DOHH2 (cell line): ENCODE results near the gene IGFL4.

ENCODE experiments used
- H3F3A ChIP-seq: fragments of 200-600 bp; sonication (generic), shearing (Covaris generic); 2 replicates; pipeline ENCODE4 v1.6.0; 2016; ENCODE audit warnings: antibody characterized with exemption, mild to moderate bottlenecking; ENCODE audit not compliant: control insufficient read depth, insufficient read depth
- H3K27ac ChIP-seq: fragments of 200-600 bp; sonication (generic); 2 replicates; pipeline ENCODE4 v1.5.1; 2014; ENCODE audit warnings: low read depth, mild to moderate bottlenecking, low read length, moderate library complexity
- H3K27me3 ChIP-seq: fragments of 200-600 bp; sonication (generic); 2 replicates; pipeline ENCODE4 v1.6.1; 2014; ENCODE audit warnings: mild to moderate bottlenecking, low read length, mixed read lengths; ENCODE audit not compliant: control insufficient read depth
- H3K36me3 ChIP-seq: fragments of 200-600 bp; sonication (generic); 2 replicates; pipeline ENCODE4 v1.6.1; 2014; ENCODE audit warnings: mild to moderate bottlenecking, low read length, moderate library complexity, mixed read lengths; ENCODE audit not compliant: control insufficient read depth
- H3K4me1 ChIP-seq: fragments of 200-600 bp; sonication (generic); 2 replicates; pipeline ENCODE4 v1.6.1; 2014; ENCODE audit warnings: mild to moderate bottlenecking, low read length, mixed read lengths; ENCODE audit not compliant: control insufficient read depth
- H3K4me2 ChIP-seq: fragments of 200-600 bp; sonication (generic); 2 replicates; pipeline ENCODE4 v1.6.0; 2014; ENCODE audit warnings: mild to moderate bottlenecking, low read length, moderate library complexity
- H3K4me3 ChIP-seq: fragments of 200-600 bp; sonication (generic); 2 replicates; pipeline ENCODE4 v1.5.1; 2014; ENCODE audit warnings: mild to moderate bottlenecking, low read length, mixed read lengths
- H3K79me2 ChIP-seq: fragments of 200-600 bp; sonication (generic); 2 replicates; pipeline ENCODE4 v1.6.1; 2014; ENCODE audit warnings: mild to moderate bottlenecking, low read length, mixed read lengths; ENCODE audit not compliant: control insufficient read depth
- H3K9me2 ChIP-seq: fragments of 200-600 bp; sonication (generic); replicated peaks from 2 replicates; pipeline ENCODE4 v1.6.1; 2014; ENCODE audit warnings: mild to moderate bottlenecking, low read length, mixed read lengths; ENCODE audit not compliant: control insufficient read depth
- H3K9me3 ChIP-seq: fragments of 200-600 bp; sonication (generic); 2 replicates; pipeline ENCODE4 v1.6.1; 2014; ENCODE audit warnings: antibody characterized with exemption, low read length, mixed read lengths; ENCODE audit not compliant: control insufficient read depth, insufficient read depth
- H4K20me1 ChIP-seq: fragments of 200-600 bp; sonication (generic); 2 replicates; pipeline ENCODE4 v1.6.0; 2014; ENCODE audit warnings: low read depth, mild to moderate bottlenecking, antibody characterized with exemption, low read length, moderate library complexity; ENCODE audit not compliant: control insufficient read depth, insufficient read depth
- CTCF ChIP-seq: fragments of 200-600 bp; sonication (generic); IDR thresholded peaks from one replicate; pipeline ENCODE4 v1.5.1; 2014; ENCODE audit warnings: antibody characterized with exemption, mild to moderate bottlenecking, low read depth, low read length; ENCODE audit not compliant: poor library complexity, severe bottlenecking
- EZH2phosphoT487 ChIP-seq: fragments of 200-600 bp; sonication (generic); IDR thresholded peaks from 2 replicates; pipeline ENCODE4 v1.6.1; 2017; ENCODE audit warnings: borderline replicate concordance, mild to moderate bottlenecking, antibody characterized with exemption, low read length, moderate library complexity, mixed read lengths

Gene IGFL4

DNA sequence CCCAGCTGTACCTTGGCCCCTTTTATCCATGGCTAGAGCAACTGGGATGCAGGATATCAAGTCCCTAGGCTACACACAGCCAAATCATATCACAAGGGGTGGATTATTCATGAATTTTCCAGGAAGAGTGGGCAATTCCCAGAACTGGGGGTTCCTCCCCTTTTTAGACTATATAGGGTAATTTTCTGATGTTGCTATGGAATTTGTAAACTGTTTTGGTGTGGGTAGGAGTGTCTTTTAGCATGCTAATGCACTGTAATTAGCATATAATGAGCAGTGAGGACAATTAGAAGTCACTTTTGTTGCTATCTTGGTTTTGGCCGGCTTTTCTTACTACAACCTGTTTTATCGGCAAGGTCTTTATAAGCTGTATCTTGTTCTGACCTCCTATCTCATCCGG, 18.0 kb upstream of the IGFL4 start:
- Histone ChIP-seq H3K27ac (no peak overlapping the region), H3K4me3 (no peak overlapping the region), H3K9me2 (no peaks in the 10 kb centered on the region), H3K4me1 (no peaks in the 10 kb centered on the region), H3K36me3 (no peaks in the 10 kb centered on the region), H3K4me2 (no peak overlapping the region), H3K9me3 (0 out of 2 replicates have a peak, but pooled peaks cover 3% of the 10 kb centered on the region), H3K79me2 (no peaks in the 10 kb centered on the region), H3K27me3 (peaks cover 17% of the 10 kb centered on the region), H4K20me1 (no peaks in the 10 kb centered on the region), H3F3A (no peaks in the 10 kb centered on the region)
- TF ChIP-seq EZH2phosphoT487 (no peak), CTCF (no peak)

DNA sequence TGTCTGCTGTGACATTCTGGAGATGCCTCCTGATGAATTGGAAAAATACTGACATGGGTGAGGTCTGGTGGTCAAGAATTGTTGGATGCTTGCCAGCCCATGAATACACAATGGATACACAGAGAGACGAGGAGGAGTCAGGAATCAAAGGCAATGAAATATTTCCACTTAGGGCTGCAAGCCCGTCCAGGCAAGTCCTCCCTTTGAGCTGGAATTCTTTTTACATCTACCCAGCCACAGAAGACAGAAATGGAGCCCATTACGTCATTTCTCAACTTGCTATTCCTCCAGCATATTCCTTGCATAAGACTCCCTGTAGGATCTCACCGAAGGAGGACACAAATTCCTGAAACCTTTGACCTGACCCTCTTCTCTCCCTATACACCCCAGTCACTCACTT, 15.7 kb upstream of the IGFL4 start:
- H3K36me3 ChIP-seq: no peaks in the 10 kb centered on the region
- H3K4me3 ChIP-seq: no peak overlapping the region
- H3K79me2 ChIP-seq: no peaks in the 10 kb centered on the region
- H3K4me1 ChIP-seq: no peaks in the 10 kb centered on the region
- H3K27me3 ChIP-seq: peaks cover 21% of the 10 kb centered on the region
- H3F3A ChIP-seq: no peaks in the 10 kb centered on the region
- no peaks in the 10 kb centered on the region for H3K9me2 ChIP-seq
- H3K9me3 ChIP-seq: 0 out of 2 replicates have a peak, but pooled peaks cover 3% of the 10 kb centered on the region
- TF ChIP-seq EZH2phosphoT487: no peak
- no peak for TF ChIP-seq CTCF
- no peak overlapping the region for H3K27ac ChIP-seq
- no peak overlapping the region for H3K4me2 ChIP-seq
- no peaks in the 10 kb centered on the region for H4K20me1 ChIP-seq

DNA sequence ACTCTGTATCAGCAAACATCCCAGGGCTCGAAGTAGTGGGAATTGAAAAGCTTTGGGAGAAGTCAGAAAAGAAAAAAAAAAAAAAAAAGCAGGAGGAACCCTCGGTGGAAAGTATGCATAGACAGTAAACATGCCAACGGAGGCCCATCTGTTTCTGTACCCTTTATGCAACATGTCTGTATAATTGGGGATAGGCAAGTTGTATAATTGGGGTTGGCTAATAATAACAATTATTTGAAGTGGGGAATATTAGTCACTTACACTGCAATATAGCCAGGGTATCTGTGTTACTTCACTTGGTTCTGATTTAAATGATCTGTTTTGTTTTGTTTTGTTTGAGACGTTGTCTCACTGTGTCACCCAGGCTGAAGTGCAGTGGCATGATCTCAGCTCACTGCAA, 12.1 kb upstream of the IGFL4 start:
- H3K4me2 ChIP-seq: no peak overlapping the region
- no peaks in the 10 kb centered on the region for H3K4me1 ChIP-seq
- no peaks in the 10 kb centered on the region for H3F3A ChIP-seq
- H3K27me3 ChIP-seq: peaks cover 26% of the 10 kb centered on the region
- H3K4me3 ChIP-seq: no peak overlapping the region
- H3K79me2 ChIP-seq: no peaks in the 10 kb centered on the region
- H3K27ac ChIP-seq: no peak overlapping the region
- no peaks in the 10 kb centered on the region for H3K36me3 ChIP-seq
- H3K9me2 ChIP-seq: no peaks in the 10 kb centered on the region
- no peaks in the 10 kb centered on the region for H3K9me3 ChIP-seq
- no peak for TF ChIP-seq EZH2phosphoT487
- no peak for TF ChIP-seq CTCF
- H4K20me1 ChIP-seq: no peaks in the 10 kb centered on the region

- no peaks in the 10 kb centered on the region for H3K36me3 ChIP-seq
- H3K9me3 ChIP-seq: no peaks in the 10 kb centered on the region
- no peaks in the 10 kb centered on the region for H4K20me1 ChIP-seq
- no peaks in the 10 kb centered on the region for H3K79me2 ChIP-seq
- H3K27ac ChIP-seq: no peak overlapping the region
- H3K9me2 ChIP-seq: no peaks in the 10 kb centered on the region
- no peak overlapping the region for H3K4me3 ChIP-seq
- H3K27me3 ChIP-seq: peaks cover 18% of the 10 kb centered on the region
- peak; percentile 62 for TF ChIP-seq CTCF
- no peak for TF ChIP-seq EZH2phosphoT487
- H3F3A ChIP-seq: no peaks in the 10 kb centered on the region
- H3K4me2 ChIP-seq: no peak overlapping the region
- H3K4me1 ChIP-seq: no peaks in the 10 kb centered on the region
Measured at GRCh38 chr19:46049597-46049996, 8.8 kb upstream of the IGFL4 start.
